MM.1S (cell line): ENCODE data around the gene LEUTX.

ENCODE experiments used
- DNase-seq: peaks from one replicate; pipeline ENCODE4 v3.0.0-alpha.2; 2015
- H2AFZ ChIP-seq: fragments of 300-600 bp; sonication (generic); 2 replicates; pipeline ENCODE4 v1.6.0; 2016; ENCODE audit warnings: antibody characterized with exemption, low read length
- H3F3A ChIP-seq: fragments of 300-600 bp; sonication (generic); 2 replicates; pipeline ENCODE4 v1.6.1; 2016; ENCODE audit warnings: mild to moderate bottlenecking, antibody characterized with exemption, low read length, moderate library complexity, mixed read lengths; ENCODE audit not compliant: insufficient read depth
- H3K27ac ChIP-seq: fragments of 300-600 bp; sonication (generic); 2 replicates; pipeline ENCODE4 v1.5.1; 2016; ENCODE audit warnings: mild to moderate bottlenecking, low read length
- H3K27me3 ChIP-seq: fragments of 300-600 bp; sonication (generic); replicated peaks from 2 replicates; pipeline ENCODE4 v1.6.0; 2016; ENCODE audit warnings: low read length; ENCODE audit not compliant: insufficient read depth
- H3K36me3 ChIP-seq: fragments of 300-600 bp; sonication (generic); replicated peaks from 2 replicates; pipeline ENCODE4 v1.6.1; 2016; ENCODE audit warnings: mild to moderate bottlenecking, low read length, mixed read lengths; ENCODE audit not compliant: insufficient read depth
- H3K4me1 ChIP-seq: fragments of 300-600 bp; sonication (generic); 2 replicates; pipeline ENCODE4 v1.6.1; 2016; ENCODE audit warnings: low read length, mixed read lengths
- H3K4me2 ChIP-seq: fragments of 300-600 bp; sonication (generic); 2 replicates; pipeline ENCODE4 v1.6.0; 2016; ENCODE audit warnings: low read depth, low read length
- H3K4me3 ChIP-seq: fragments of 300-600 bp; sonication (generic); 2 replicates; pipeline ENCODE4 v1.5.1; 2016; ENCODE audit warnings: low read length, mixed read lengths
- H3K79me2 ChIP-seq: fragments of 300-600 bp; sonication (generic); 2 replicates; pipeline ENCODE4 v1.6.1; 2016; ENCODE audit warnings: mixed run types, low read length, mixed read lengths
- H3K9ac ChIP-seq: fragments of 300-600 bp; sonication (generic); 2 replicates; pipeline ENCODE4 v1.6.1; 2016; ENCODE audit warnings: low read length, mixed read lengths
- H3K9me2 ChIP-seq: fragments of 300-600 bp; sonication (generic); replicated peaks from 2 replicates; pipeline ENCODE4 v1.6.1; 2016; ENCODE audit warnings: mild to moderate bottlenecking, low read length, mixed read lengths; ENCODE audit not compliant: insufficient read depth
- H3K9me3 ChIP-seq: fragments of 300-600 bp; sonication (generic); replicated peaks from 2 replicates; pipeline ENCODE4 v1.6.1; 2016; ENCODE audit warnings: mild to moderate bottlenecking, low read length, mixed read lengths; ENCODE audit not compliant: insufficient read depth
- H4K20me1 ChIP-seq: fragments of 300-600 bp; sonication (generic); 2 replicates; pipeline ENCODE4 v1.6.1; 2016; ENCODE audit warnings: mild to moderate bottlenecking, low read length, moderate library complexity, mixed read lengths; ENCODE audit not compliant: insufficient read depth
- CTCF ChIP-seq: fragments of 300-600 bp; sonication (generic); IDR thresholded peaks from 2 replicates; pipeline ENCODE4 v1.5.1; 2016; ENCODE audit warnings: antibody characterized with exemption, low read length, mixed read lengths
- EZH2 ChIP-seq: fragments of 300-600 bp; sonication (generic); optimal IDR thresholded peaks from 2 replicates; pipeline ENCODE3; 2017; ENCODE audit warnings: low read depth, mild to moderate bottlenecking, antibody characterized with exemption, low read length, mixed read lengths
- EZH2phosphoT487 ChIP-seq: fragments of 300-600 bp; sonication (generic); IDR thresholded peaks from 2 replicates; pipeline ENCODE4 v1.6.1; 2018; ENCODE audit warnings: antibody characterized with exemption, low read length

LEUTX gene

GRCh38 chr19:39820696-39821095 is 42.0 kb downstream of the LEUTX start:
- Histone ChIP-seq H3K4me3 (no peak overlapping the region), H3K9me3 (no peaks in the 10 kb centered on the region), H3F3A (0 out of 2 replicates have a peak, but pooled peaks cover 6% of the 10 kb centered on the region), H3K27ac (no peak overlapping the region), H3K27me3 (no peaks in the 10 kb centered on the region), H2AFZ (no peak overlapping the region), H3K4me2 (no peak overlapping the region), H4K20me1 (no peaks in the 10 kb centered on the region), H3K79me2 (peaks cover 7% of the 10 kb centered on the region; the same call in 1 of the 2 replicates), H3K9ac (no peak overlapping the region), H3K9me2 (no peaks in the 10 kb centered on the region), H3K36me3 (no peaks in the 10 kb centered on the region), H3K4me1 (peaks cover 6% of the 10 kb centered on the region; the same call in 1 of the 2 replicates)
- no peak for DNase-seq
- TF ChIP-seq EZH2 (no peak), EZH2phosphoT487 (no peak), CTCF (no peak)

- H3K4me3 ChIP-seq, result peak overlapping the region; percentile 90
- H3K9me3 ChIP-seq, result no peaks in the 10 kb centered on the region
- H3K27ac ChIP-seq, result no peak overlapping the region
- H3F3A ChIP-seq, result 0 out of 2 replicates have a peak, but pooled peaks cover 6% of the 10 kb centered on the region
- H3K79me2 ChIP-seq, result peaks cover 7% of the 10 kb centered on the region; the same call in 1 of the 2 replicates
- H3K27me3 ChIP-seq, result no peaks in the 10 kb centered on the region
- H3K36me3 ChIP-seq, result no peaks in the 10 kb centered on the region
- DNase-seq, result no peak
- H3K4me2 ChIP-seq, result peak overlapping the region; percentile 90
- peak overlapping the region; percentile 64 for H3K9ac ChIP-seq
- TF ChIP-seq EZH2, result no peak
- no peak for TF ChIP-seq EZH2phosphoT487
- peak overlapping the region; percentile 95 for H2AFZ ChIP-seq
- H4K20me1 ChIP-seq, result no peaks in the 10 kb centered on the region
- H3K9me2 ChIP-seq, result no peaks in the 10 kb centered on the region
- peaks cover 6% of the 10 kb centered on the region; the same call in 1 of the 2 replicates for H3K4me1 ChIP-seq
Observed at GRCh38 chr19:39823686-39824085, 45.0 kb downstream of the LEUTX start.

GRCh38 chr19:39824143-39825092 is 45.8 kb downstream of the LEUTX start:
- DNase-seq, result peak; percentile 92
- no peaks in the 10 kb centered on the region for H3K9me2 ChIP-seq
- H3F3A ChIP-seq, result 0 out of 2 replicates have a peak, but pooled peaks cover 6% of the 10 kb centered on the region
- peaks cover 7% of the 10 kb centered on the region; the same call in 1 of the 2 replicates for H3K79me2 ChIP-seq
- H3K4me1 ChIP-seq, result peaks cover 6% of the 10 kb centered on the region; the same call in 1 of the 2 replicates
- H4K20me1 ChIP-seq, result no peaks in the 10 kb centered on the region
- peak overlapping the region; percentile 95 for H2AFZ ChIP-seq
- H3K27me3 ChIP-seq, result no peaks in the 10 kb centered on the region
- H3K4me3 ChIP-seq, result peak overlapping the region; percentile 90
- peak overlapping the region; percentile 64 for H3K9ac ChIP-seq
- no peaks in the 10 kb centered on the region for H3K36me3 ChIP-seq
- TF ChIP-seq EZH2 (no peak), EZH2phosphoT487 (no peak), CTCF (no peak)
- peak overlapping the region; percentile 25; the same call in 1 of the 2 replicates for H3K27ac ChIP-seq
- H3K9me3 ChIP-seq, result no peaks in the 10 kb centered on the region
- peak overlapping the region; percentile 90 for H3K4me2 ChIP-seq
